Activated CD4-positive, alpha-beta T cell treated with anti-CD3 and anti-CD28 coated beads, Interleukin-2, amount 50 U/mL, for 48 hours (primary cell): Measurements from ENCODE around the gene HOXA13.

Experiments used
- DNase-seq, 2 experiments: peaks; one replicate each; pipeline ENCODE4 v3.0.0-alpha.2; 2020

The HOXA13 gene

GRCh38 chr7:27205325-27206280 lies 5.7 kb upstream of the HOXA13 start:
- no peak for DNase-seq

- no peak for DNase-seq
These were observed 5.0 kb upstream of the HOXA13 start for GRCh38 chr7:27204851-27205322.

GRCh38 chr7:27203964-27204594 lies 4.2 kb upstream of the HOXA13 start:
- DNase-seq = no peak

GRCh38 chr7:27203365-27203953 lies 3.6 kb upstream of the HOXA13 start:
- no peak for DNase-seq

- no peak for DNase-seq
These were observed 2.9 kb upstream of the HOXA13 start for GRCh38 chr7:27202862-27203134.

GRCh38 chr7:27202018-27202861 lies 2.3 kb upstream of the HOXA13 start:
- no peak for DNase-seq

GRCh38 chr7:27201580-27202017 lies 1.7 kb upstream of the HOXA13 start:
- no peak for DNase-seq

- no peak for DNase-seq
These were observed 1.1 kb upstream of the HOXA13 start for GRCh38 chr7:27200761-27201579.

- no peak for DNase-seq
These were observed 755 bp downstream of the HOXA13 start for GRCh38 chr7:27198871-27199801.

- no peak for DNase-seq
These were observed 1.6 kb downstream of the HOXA13 start for GRCh38 chr7:27198138-27198841.

GRCh38 chr7:27197137-27198042 lies 2.5 kb downstream of the HOXA13 start:
- no peak for DNase-seq

- DNase-seq = peak; percentile 91
These were observed 3.6 kb downstream of the HOXA13 start for GRCh38 chr7:27196287-27196767.

- DNase-seq = no peak
These were observed 5.1 kb downstream of the HOXA13 start for GRCh38 chr7:27194686-27195379.

GRCh38 chr7:27194002-27194352 lies 5.9 kb downstream of the HOXA13 start:
- DNase-seq = no peak

GRCh38 chr7:27193335-27194001 lies 6.4 kb downstream of the HOXA13 start:
- DNase-seq = no peak

GRCh38 chr7:27192546-27193334 lies 7.2 kb downstream of the HOXA13 start:
- no peak for DNase-seq
